CD14-positive monocyte (primary cell): ENCODE data around the gene ZNF513. TPM values are rescaled to one million over a fixed set of nuclear protein-coding genes. Genes with fewer than 3 reads are reported as not detected.

Source experiments
- DNase-seq, 3 donors: peaks; one replicate each; pipeline ENCODE4 v3.0.0-alpha.2; 2011 to 2022
- H2AFZ ChIP-seq: 2 replicates; pipeline ENCODE4 v1.6.0; 2012; ENCODE audit warnings: mild to moderate bottlenecking, low read depth, low read length, inconsistent platforms; ENCODE audit not compliant: insufficient read depth, poor library complexity, severe bottlenecking
- H3K27ac ChIP-seq, 2 donors: 1 replicate in 1 of 2; 2 replicates in 1 of 2; pipeline ENCODE4 v1.5.1; 2012 to 2013; ENCODE audit warnings: low read length in 2 of 2, control low read depth in 1 of 2, inconsistent platforms in 1 of 2, low read depth in 1 of 2, mild to moderate bottlenecking in 1 of 2
- H3K27me3 ChIP-seq, 2 donors: one replicate each; pipeline versions ENCODE4 v1.6.0 to v1.6.1; 2011 to 2013; ENCODE audit warnings: low read length in 2 of 2; ENCODE audit not compliant: control insufficient read depth in 2 of 2, insufficient read depth in 2 of 2
- H3K36me3 ChIP-seq, 2 donors: replicated peaks in 1 of 2; 1 replicate in 1 of 2; 2 replicates in 1 of 2; pipeline versions ENCODE4 v1.5.1 to v1.6.1; 2012 to 2013; ENCODE audit warnings: low read length in 2 of 2, control low read depth in 1 of 2, inconsistent platforms in 1 of 2, mild to moderate bottlenecking in 1 of 2; ENCODE audit not compliant: insufficient read depth in 2 of 2, control insufficient read depth in 1 of 2
- H3K4me1 ChIP-seq, 2 donors: 1 replicate in 1 of 2; 2 replicates in 1 of 2; pipeline versions ENCODE4 v1.5.1 to v1.6.1; 2012 to 2013; ENCODE audit warnings: low read length in 2 of 2, control low read depth in 1 of 2, inconsistent platforms in 1 of 2, mild to moderate bottlenecking in 1 of 2, moderate library complexity in 1 of 2; ENCODE audit not compliant: insufficient read depth in 2 of 2, control insufficient read depth in 1 of 2
- H3K4me2 ChIP-seq: replicated peaks from 2 replicates; pipeline ENCODE3; 2012; ENCODE audit warnings: low read length, moderate library complexity, mild to moderate bottlenecking; ENCODE audit not compliant: poor library complexity, severe bottlenecking; ENCODE audit errors: extremely low read depth
- H3K4me3 ChIP-seq, 3 experiments: fragments of 200-600 bp in 1 of 3; sonication (generic) in 1 of 3; replicated peaks in 1 of 3; 1 replicate in 2 of 3; 2 replicates in 1 of 3; pipeline ENCODE4 v1.5.1; 2011 to 2013; ENCODE audit warnings: low read length in 3 of 3, mild to moderate bottlenecking in 3 of 3, control low read depth in 2 of 3, low read depth in 2 of 3, inconsistent platforms in 1 of 3, moderate library complexity in 1 of 3
- H3K79me2 ChIP-seq: 2 replicates; pipeline ENCODE4 v1.6.0; 2012; ENCODE audit warnings: mild to moderate bottlenecking, control low read depth, inconsistent platforms, low read length, moderate library complexity; ENCODE audit not compliant: insufficient read depth
- H3K9ac ChIP-seq: 2 replicates; pipeline ENCODE4 v1.6.0; 2017; ENCODE audit warnings: low read length, mild to moderate bottlenecking; ENCODE audit not compliant: insufficient read depth, poor library complexity, severe bottlenecking
- H3K9me3 ChIP-seq, 2 donors: replicated peaks in 1 of 2; 1 replicate in 1 of 2; 2 replicates in 1 of 2; pipeline versions ENCODE4 v1.5.1 to v1.6.1; 2012 to 2013; ENCODE audit warnings: low read length in 2 of 2, control low read depth in 1 of 2; ENCODE audit not compliant: control insufficient read depth in 1 of 2, insufficient read depth in 1 of 2
- H4K20me1 ChIP-seq: 2 replicates; pipeline ENCODE4 v1.6.0; 2012; ENCODE audit warnings: mild to moderate bottlenecking, low read length, control low read depth, moderate library complexity; ENCODE audit not compliant: insufficient read depth
- H3K27ac Mint-ChIP-seq, 7 donors: one replicate each; pipeline ENCODE4 v1.8.0; 2020; ENCODE audit warnings: mild to moderate bottlenecking in 7 of 7, mixed read lengths in 7 of 7, moderate library complexity in 6 of 7, inconsistent platforms in 2 of 7
- H3K27me3 Mint-ChIP-seq, 3 donors: one replicate each; pipeline ENCODE4 v1.8.0; 2021 to 2022; ENCODE audit warnings: low read depth in 3 of 3, mild to moderate bottlenecking in 3 of 3, mixed read lengths in 3 of 3, moderate library complexity in 3 of 3, inconsistent platforms in 1 of 3
- H3K36me3 Mint-ChIP-seq, 2 donors: one replicate each; pipeline ENCODE4 v1.8.0; 2020; ENCODE audit warnings: mixed read lengths in 2 of 2, inconsistent platforms in 1 of 2, mild to moderate bottlenecking in 1 of 2
- H3K4me1 Mint-ChIP-seq: one replicate; pipeline ENCODE4 v1.8.0; 2020; ENCODE audit warnings: mild to moderate bottlenecking, mixed read lengths
- H3K4me3 Mint-ChIP-seq, 2 donors: one replicate each; pipeline ENCODE4 v1.8.0; 2020; ENCODE audit warnings: mild to moderate bottlenecking in 2 of 2, mixed read lengths in 2 of 2, moderate library complexity in 1 of 2
- H3K9me3 Mint-ChIP-seq, 7 donors: one replicate each; pipeline ENCODE4 v1.8.0; 2020 to 2022; ENCODE audit warnings: mixed read lengths in 7 of 7, mild to moderate bottlenecking in 6 of 7, moderate library complexity in 6 of 7, inconsistent platforms in 2 of 7
- CTCF ChIP-seq: fragments of 200-600 bp; IDR thresholded peaks from one replicate; pipeline ENCODE4 v1.8.0; 2022; ENCODE audit warnings: antibody characterized with exemption, mild to moderate bottlenecking
- WGBS: methylation state at CpG from one replicate; pipeline ENCODE4 v1.1.5; 2013; ENCODE audit warnings: missing lambda C conversion rate; ENCODE audit not compliant: insufficient coverage; 5-methylcytosine and 5-hydroxymethylcytosine counted together
- intact Hi-C, 2 donors: fragments of 100-400 bp; cut with micrococcal nuclease; formaldehyde crosslinking; loops; one replicate each; pipeline versions ENCODE4 v1.15.0 to v1.15.1; 2023
- polyA plus RNA-seq, 3 donors: library from polyadenylated mRNA; depleted of rRNA in 1 of 3; unstranded in 2 of 3; stranded (reverse) in 1 of 3; fragments of 300-500 nt in 2 of 3; fragments of >200 nt in 1 of 3; fragmentation: Illumina TruSeq in 2 of 3; gene quantifications; 1 replicate in 2 of 3; 2 replicates in 1 of 3; pipeline ENCODE4 v1.2.3, GENCODE V29; 2012 to 2021

ZNF513 gene
- polyA plus RNA-seq, 3 donors: 2.4 to 36.8 (median 2.6) TPM

- peaks cover 0 to 6% of the 10 kb centered on the region in 2 donors for H3K4me1 ChIP-seq
- H3K4me3 ChIP-seq: no peak overlapping the region
- no peak overlapping the region for H3K4me3 Mint-ChIP-seq
- no peak overlapping the region for H3K27ac ChIP-seq
- H3K9me3 Mint-ChIP-seq: no peaks in the 10 kb centered on the region
- H3K79me2 ChIP-seq: peaks cover 8% of the 10 kb centered on the region
- H3K36me3 ChIP-seq: peaks cover 38 to 49% of the 10 kb centered on the region in 2 donors
- H3K4me2 ChIP-seq: no peak overlapping the region
- no peaks in the 10 kb centered on the region for H4K20me1 ChIP-seq
- H3K27me3 ChIP-seq: no peaks in the 10 kb centered on the region
- H3K9me3 ChIP-seq: no peaks in the 10 kb centered on the region
- whole genome bisulfite sequencing: 95% methylated on average over 3 of the region's 4 CpGs
- peaks cover 9% of the 10 kb centered on the region for H3K4me1 Mint-ChIP-seq
- DNase-seq: no peak
- TF ChIP-seq CTCF: no peak
- H2AFZ ChIP-seq: no peak overlapping the region
- no peak overlapping the region for H3K9ac ChIP-seq
- H3K36me3 Mint-ChIP-seq: peaks cover 36 to 49% of the 10 kb centered on the region in 2 donors
- peaks cover 0 to 2% (median 0%) of the 10 kb centered on the region in 3 donors for H3K27me3 Mint-ChIP-seq
- intact Hi-C loops: no loop called here
- H3K27ac Mint-ChIP-seq: peak overlapping the region in 2 of 7 donors; percentile 31 to 37
Measured at GRCh38 chr2:27362678-27363420, 17.7 kb downstream of the ZNF513 start.

DNA sequence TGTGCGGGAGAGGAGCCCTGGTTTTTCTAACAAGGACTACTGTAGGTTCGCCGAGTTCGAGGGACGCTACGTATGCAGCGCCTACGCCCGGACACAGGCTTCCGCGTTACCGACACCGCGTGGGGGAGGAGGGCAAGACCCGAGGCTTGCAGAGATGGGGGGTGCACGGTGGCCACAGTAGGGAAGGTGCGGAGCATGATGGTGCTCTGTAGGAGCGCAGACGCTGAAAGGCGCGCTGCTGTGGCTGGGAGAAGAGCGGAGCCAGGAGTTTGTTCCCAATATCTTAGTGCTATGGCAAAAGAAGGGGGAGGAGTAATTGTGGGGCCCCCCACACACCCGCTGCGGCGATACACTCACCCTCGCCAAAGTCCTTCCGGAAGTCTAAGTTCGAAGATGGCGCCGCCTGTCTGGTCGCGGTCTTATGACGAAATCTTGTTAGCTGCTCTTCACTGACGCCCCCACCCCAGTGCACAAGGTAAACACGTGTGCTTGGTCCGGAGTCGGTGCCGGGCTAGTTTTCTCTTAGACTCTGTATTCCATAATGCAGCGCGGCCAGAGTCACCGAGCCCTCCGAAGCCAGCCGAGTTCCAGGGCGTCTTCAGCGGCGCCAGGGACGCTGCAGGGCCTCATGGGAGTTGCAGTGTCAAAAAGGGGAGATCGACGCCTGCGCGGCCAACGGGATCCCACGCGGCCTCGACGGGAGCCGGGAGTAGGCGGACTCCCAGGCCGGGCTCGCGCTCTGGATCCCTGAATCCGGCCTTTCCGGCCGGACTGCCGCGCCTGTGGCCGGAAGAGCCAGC lies 24.0 kb downstream of the ZNF513 start, which contains the start of gene GTF3C2:
GTF3C2 (minus strand) TSS at position 383 of the 800 bp plus-strand sequence. CDS start 13,210 bp downstream, outside the sequence.
- no peaks in the 10 kb centered on the region for H3K27me3 Mint-ChIP-seq
- Histone ChIP-seq H3K4me2 (peak within 1 kb of the TSS; percentile 80), H3K4me3 (peak within 1 kb of the TSS; percentile 76 to 93 (median 90)), H2AFZ (peak within 1 kb of the TSS; percentile 96), H4K20me1 (peaks cover 19% of the 10 kb centered on the region), H3K79me2 (peaks cover 68% of the 10 kb centered on the region), H3K9ac (peak within 1 kb of the TSS; percentile 90), H3K27ac (peak within 1 kb of the TSS; percentile 90 to 95), H3K9me3 (no peaks in the 10 kb centered on the region), H3K4me1 (peaks cover 16 to 28% of the 10 kb centered on the region in 2 donors), H3K27me3 (no peaks in the 10 kb centered on the region), H3K36me3 (no peaks in the 10 kb centered on the region)
- no peak for TF ChIP-seq CTCF
- peak; percentile 93 to 97 (median 94) for DNase-seq
- peaks cover 37% of the 10 kb centered on the region for H3K4me1 Mint-ChIP-seq
- peak within 1 kb of the TSS; percentile 97 to 99 for H3K4me3 Mint-ChIP-seq
- H3K27ac Mint-ChIP-seq: peak within 1 kb of the TSS; percentile 98 to 100 (median 99)
- H3K9me3 Mint-ChIP-seq: no peaks in the 10 kb centered on the region
- peaks cover 0 to 18% of the 10 kb centered on the region in 2 donors for H3K36me3 Mint-ChIP-seq
- intact Hi-C loops: loop anchor here (1.0 to 5.0 kb wide), 3 partner anchors 14 to 144 kb away; partner anchors contain the start of genes EIF2B4 (in 2 of the 2), SNX17 (in 2 of the 2), ATRAID (in 1 of the 2) and SLC5A6 (in 1 of the 2)
- WGBS: under 1% methylated on average over 60 of the region's 67 CpGs
